Measurements from ENCODE around the gene MACROD2.

MACROD2 gene

DNA sequence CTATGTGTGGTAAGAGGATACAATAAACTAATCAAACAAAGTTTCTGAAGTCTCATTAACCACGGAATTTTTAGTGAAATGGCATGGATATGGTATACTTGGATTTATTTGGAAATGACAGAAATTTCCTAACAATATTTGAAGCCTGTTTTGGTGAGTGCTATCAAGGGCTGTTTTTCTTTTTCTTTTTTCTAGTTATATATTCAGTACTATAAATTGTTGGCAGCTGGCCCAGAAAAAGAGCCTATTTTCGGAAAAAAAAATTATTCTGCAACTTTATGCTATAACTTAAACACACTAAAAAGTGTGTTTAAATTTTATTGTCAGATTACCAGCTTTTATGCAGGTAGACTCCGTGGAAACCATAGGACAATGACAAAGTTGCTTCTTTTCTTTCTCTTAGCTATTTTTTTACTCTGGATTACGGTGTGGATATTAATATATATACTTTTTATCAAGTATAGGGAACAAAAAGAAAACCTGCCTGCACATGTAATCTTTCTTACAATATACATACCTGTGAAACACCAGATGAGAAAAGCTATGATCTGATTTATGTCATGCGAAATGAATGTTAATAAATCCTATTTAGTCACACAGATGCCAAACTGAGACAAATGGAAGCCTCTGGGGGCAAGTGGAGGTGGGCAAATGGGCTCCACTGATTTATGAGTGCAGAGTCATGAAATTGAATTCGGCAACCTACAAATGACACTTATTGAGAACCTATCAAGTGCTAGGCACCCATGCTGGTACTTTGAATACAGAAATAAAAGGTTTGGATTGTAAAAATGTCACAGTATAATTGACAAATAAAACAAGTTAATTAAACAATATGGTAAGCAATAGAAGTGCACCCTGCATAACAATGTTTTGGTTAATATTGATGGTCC is 1261.6 kb downstream of the MACROD2 start:
- no peak for DNase-seq

DNA sequence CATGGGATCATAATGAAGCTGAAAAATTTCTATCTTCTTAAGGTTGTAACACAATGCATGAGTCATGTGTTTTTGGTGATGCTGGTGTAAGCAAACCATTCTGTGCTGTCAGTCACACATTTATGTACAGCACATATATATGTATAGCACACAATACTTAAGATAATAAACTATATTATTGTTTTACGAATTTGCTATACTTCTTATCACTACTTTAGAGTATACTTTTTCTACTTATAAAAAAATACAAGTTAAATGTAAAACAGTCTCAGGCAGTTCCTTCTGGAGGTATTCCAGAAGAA is 1262.2 kb downstream of the MACROD2 start:
- no peak for DNase-seq

DNA sequence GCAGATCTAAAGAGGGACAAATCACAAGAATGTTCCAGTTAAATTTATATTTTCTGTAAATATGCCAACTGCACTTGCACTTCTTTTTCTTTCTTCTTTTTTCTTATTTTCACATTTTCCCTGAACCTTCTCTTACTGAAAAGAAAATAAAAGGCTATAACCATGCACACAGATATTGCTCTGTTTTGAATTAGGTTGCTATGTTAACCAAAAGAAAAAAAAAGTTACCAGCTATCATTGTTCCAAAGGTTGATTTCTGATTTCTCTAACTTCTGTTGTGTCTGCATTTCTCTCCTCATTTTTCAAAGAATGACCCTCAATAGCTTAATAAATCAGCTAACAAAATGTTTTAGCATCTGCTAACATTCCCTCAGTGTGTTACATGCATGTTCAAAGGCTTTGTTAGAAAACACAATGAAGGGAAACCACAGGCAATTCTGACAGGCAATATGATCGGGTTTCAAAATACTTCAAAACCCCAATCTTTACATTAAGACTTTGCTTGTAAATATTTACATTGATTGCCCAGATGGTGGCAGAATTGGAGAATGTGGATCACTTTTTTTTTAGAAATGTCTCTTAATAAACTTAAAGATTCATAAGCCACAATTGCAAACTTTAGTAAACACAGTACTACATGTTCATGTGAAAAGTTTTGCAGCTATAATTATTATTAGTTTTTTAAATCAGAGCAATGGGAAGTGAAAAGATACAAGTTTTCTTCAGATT is 1270.4 kb downstream of the MACROD2 start:
- DNase-seq, result no peak

DNA sequence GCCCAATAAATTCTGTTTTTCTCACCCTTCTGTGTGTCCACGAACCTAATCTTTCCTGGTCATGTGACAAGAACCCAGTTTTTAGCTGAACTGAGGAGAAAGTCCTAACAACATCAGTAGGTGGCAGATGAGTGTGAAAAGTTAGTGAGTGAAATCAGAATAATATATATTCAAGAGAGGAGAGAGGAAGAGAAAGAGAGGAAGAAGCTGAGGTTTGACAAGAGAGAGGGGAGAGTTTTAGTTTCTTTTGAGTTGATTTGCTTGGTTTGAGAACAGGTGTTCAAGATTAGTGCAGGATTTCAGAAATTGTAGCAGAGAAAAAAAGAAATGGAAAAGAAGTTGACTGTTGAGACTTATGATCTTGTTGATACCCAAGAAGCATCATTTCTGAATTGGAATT is 1272.6 kb downstream of the MACROD2 start:
- no peak for DNase-seq

DNA sequence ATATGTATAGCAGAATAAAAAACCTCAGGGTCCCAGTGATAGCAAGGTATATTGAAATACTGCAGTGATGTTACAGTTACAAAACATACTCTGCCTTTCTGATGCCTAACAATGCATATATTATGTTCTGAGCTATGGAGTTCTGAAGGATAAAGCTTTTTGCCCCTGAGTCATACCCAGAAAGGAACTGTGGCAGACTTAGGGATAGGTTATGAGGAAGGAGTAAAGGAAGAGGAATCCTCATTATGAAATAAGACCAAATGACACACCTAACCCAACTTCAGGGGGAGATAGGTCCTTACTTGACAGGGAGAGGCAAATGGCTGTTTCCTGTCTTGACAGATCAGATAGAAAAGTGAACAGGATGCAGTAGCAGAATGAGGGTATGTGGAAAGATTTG is 1282.7 kb downstream of the MACROD2 start:
- DNase-seq, result no peak

DNA sequence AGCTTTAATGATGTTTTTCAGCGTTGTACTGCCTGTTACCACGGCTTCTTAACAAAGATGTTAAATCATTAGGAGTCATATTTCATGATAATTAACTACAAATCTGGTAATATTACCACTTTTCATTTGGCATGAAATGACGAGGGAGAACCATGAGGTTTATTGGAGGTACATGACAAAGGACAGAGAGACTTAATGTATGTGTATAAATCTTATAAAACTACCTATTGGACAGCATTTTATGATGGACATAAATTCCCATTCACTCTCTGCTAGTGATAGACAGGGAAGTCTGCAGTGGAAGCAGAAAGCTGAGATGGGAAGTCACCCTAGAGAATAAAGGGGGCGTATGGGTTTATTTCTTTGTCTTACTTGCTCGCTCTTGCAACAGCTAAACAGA is 1292.0 kb downstream of the MACROD2 start:
- no peak for DNase-seq

DNA sequence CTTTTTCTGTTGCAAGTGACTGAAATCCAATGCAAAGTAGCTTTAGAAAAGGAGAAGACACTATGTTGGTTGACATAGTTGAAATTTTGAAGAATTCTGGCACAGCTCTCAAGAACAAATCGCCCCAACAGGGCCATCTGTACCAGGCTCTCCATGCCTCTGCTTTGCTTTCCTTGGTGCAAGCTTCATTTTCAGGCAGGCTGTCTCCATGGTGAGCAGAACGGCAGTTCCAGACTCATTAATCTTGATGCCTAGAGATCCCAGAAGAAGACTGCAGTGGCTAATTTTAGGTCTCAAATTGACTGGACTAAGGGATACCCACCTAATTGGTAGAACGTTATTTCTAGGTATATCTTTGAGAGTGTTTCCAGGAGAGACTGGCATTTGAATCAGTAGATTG is 1292.8 kb downstream of the MACROD2 start:
- DNase-seq, result no peak

DNA sequence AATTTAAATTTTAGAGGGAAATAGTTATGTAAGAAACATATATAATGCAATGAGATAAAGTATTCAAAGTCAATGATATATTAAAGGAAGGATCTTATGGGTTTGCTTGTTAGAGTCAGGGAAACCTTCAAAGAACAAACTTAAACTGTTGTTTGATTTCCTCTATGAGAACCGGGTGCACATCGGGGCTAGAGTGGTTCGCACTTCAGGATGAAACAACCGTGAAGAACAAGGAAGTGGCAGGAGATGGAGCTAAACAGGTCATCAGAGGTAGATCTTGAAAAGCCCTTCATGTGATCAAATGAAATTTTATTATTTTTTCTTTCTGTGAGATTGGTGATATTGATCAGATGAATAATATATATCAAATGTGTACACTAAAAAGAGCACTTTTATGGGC is 1294.0 kb downstream of the MACROD2 start:
- no peak for DNase-seq

DNA sequence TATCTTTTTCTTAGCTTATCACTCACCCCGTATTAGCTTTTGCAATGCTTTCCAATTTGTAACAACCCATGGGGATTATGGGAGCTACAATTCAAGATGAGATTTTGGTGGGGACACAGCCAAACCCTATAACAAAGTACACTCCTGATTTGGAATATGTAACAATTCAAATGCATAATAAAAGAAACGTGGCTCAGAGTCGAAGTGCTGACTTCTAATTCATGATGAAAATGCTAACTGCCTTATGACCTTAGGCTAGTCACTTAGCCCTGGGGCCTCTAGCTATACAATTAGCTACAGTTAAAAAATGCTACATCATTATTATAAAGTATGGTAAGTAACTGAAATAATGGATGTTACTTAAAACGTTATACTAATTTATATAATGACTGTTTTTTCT is 1297.1 kb downstream of the MACROD2 start:
- no peak for DNase-seq

DNA sequence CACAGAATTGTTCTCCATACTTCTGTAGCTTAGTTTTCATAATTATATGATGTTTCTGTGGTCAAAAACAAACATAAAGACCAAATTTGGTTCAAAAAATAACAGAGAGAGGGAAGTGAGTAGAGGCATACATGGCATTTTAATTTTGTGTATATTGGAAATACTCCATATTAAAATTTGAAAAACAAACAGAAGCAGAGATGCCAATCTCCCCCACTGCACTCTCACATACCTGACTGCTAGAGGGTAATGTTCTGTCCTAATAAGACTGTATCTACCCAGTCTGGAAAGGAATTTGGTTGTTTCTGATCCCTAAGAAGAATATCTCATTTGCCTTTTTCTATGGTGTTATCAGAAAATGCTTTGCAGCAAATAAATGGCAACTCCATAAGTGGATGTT is 1301.1 kb downstream of the MACROD2 start:
- no peak for DNase-seq

DNA sequence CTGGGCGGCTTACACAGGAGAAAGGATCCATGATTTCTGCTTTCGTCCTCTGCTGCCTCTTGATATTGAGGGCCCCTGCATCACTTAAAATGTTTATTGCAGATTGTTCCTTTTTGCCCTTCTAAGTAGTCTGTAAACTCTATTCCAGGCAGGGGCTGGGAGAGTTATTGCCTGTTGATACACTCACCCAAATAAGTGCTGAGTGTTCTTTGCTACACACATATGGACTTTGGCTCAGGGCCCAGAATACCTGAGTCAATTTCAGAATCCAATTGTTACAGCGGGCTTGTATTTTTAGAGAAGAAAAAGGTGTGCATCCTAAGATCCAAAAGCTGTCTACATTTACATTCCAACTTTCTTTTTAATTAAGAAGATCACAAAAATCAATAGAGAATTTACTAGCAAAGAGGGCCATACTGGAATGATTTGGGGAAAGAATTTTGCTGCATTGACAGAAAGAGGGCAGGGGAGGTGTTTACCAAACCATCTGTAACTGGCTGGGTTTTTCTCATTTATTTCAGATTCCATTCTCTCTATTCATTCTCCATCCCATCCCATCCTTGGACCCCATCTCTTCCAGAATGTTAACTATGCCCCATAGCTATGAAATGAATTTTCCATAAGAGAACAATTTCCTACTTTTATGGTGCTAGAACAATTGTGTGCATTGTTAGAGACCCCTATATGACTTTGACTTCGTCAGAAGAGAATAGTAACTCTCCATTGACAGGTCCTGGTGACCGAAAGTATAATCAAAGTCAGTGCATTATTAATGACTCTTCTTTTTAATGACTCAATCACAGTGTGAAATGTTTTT is 1302.0 kb downstream of the MACROD2 start:
- DNase-seq, result no peak

DNA sequence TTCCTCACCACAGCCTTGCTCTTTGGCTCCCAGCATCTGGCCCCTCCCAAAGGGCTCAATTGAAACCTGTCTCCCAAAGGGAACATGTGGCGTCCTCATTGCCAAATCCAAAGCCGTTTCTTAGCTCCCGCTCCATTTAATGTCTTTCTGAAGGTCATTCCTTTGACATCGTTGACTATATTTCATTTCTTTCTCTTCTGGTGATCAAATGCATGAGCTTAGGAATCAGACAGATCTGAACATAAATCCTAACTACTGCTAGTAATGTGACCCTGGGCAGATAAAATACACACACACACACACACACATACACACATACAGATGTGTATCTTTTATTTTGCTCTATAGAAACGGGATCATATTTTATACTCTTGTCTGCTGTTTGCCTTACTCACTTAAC is 1306.8 kb downstream of the MACROD2 start:
- no peak for DNase-seq

DNA sequence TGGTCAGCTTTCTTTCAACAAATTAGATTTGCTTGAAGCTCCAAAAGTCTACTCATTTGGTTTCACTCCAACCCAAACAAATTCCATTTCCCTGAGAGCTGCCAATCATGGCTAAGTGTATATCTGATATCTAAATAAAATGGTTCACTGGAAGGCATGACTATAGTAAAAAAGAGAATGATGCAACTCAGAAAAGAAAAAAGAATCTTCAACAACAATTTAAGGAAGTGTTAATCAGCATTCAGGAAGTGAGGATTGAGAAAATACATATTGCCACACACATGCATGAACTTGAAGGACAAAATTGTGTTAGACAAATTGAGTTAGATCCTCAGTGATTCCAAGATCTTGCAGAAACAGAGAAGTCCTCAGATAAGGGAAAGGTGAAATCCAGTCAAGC is 1315.0 kb downstream of the MACROD2 start:
- no peak for DNase-seq

DNA sequence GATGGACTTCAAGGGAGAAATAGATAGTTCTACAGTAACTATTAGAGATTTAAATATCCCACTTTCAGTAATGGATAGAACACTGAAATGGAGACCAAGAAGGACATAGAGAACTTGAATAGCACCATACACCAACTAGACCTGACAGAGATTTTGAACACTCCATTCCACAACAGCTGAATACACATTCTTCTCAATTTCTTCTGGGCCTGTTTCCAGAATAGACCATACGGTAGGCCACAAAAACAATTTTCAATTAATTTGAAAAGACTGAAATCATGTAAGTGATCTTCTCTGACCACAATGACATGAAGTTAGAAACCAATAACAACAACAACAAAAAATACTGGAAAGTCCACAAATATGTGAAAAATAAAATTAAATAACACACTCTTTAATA is 1321.2 kb downstream of the MACROD2 start:
- DNase-seq, result no peak

DNA sequence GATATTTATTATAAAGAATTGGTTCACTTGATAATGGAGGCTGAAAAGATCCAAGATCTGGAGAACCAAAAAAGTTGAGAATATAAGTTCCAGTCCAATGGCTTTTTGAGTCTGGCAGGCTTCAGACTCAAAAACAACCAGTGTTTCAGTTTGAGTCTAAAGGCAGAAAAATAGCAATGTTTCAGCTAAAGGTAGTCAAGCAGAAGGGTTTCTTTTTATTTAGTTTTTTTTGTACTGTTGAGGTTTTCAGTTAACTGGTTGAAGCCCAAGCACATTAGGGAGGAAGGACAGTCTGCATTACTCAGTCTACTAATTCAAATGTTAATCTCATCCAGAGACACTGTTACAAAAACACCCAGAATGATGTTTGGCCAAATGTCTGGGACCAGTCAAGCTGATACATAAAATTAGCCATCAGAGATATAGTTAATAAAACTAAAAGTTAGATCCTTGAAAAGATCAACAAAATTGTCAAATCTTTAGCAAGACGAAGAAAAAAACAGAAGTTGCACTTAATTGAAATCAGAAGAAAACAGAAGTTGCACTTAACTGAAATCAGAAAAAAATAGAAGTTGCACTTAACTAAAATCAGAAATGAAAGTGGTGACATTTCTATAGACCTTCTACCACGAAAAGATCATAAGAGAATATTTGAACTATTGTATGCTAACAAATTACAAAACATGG is 1322.4 kb downstream of the MACROD2 start:
- no peak for DNase-seq

DNA sequence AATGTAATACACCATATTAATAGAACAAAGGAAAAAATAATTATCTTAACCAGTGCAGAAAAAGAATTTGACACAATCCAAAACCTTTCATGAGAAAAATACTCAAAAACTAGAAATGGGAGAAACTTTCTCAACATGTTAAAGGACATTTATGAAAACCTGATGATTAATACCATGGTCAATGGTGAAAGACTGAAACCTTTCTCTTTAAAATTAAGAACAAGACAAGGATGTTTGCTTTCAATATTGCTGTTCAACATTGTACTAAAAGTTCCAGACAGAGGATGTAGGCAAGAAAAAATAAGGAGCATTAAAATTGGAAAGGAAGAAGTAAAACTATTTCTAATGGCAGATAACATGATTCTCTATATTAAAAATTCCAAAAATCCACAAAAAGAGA is 1323.4 kb downstream of the MACROD2 start:
- DNase-seq, result no peak

DNA sequence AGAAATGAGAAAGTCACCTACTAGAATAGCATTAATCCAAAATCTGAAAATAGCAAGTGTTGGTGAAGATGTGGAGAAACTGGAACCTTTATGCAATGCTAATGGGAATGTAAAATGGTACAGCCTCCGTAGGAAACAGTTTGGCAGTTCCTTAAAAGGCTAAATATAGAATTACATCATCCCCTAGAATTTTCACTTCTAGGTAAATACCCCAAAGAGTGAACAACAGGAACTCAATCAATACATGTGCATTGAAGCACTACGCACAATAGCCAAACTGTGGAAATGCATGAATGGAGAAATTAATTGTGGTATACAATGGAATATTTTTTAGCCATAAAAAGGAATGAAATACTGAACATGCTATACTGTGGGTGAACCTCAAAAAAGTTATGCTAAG is 1324.1 kb downstream of the MACROD2 start:
- no peak for DNase-seq

DNA sequence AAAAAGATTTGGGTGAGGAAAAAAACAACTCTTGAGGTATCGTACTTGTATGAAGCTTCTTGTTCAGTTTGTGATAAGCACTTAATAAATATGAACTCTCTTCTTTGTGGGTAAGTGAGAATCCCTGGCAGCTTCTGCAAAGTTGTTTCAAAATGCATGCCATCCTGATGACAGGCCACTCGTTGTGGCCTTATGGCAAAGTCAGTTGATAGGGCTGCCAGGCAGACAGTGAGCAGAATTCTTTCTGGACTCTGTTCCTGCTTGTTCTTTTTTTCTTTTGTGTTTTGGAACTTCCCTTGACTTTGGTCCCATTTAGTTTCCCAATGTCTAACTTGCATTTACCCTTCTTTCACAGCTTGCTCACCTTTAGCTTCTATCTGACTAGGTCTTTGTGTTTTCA is 1325.6 kb downstream of the MACROD2 start:
- DNase-seq, result no peak

DNA sequence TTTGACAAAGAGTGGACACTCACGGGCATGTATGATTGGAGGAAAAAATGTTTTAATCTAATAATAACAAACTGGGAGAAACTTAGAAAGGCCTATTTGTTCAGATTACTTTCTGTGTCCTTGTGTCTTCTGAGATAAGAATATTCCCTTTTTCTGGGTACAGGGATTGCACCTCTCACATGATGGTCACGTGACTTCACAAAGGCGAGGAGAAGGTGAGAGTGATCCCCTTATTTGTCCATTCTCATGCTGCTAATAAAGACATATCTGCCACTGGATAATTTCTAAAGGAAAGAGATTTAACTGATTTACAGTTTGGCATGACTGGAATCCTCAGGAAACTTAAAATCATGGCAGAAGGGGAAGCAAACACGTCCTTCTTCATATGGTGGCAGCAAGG is 1331.8 kb downstream of the MACROD2 start:
- no peak for DNase-seq

DNA sequence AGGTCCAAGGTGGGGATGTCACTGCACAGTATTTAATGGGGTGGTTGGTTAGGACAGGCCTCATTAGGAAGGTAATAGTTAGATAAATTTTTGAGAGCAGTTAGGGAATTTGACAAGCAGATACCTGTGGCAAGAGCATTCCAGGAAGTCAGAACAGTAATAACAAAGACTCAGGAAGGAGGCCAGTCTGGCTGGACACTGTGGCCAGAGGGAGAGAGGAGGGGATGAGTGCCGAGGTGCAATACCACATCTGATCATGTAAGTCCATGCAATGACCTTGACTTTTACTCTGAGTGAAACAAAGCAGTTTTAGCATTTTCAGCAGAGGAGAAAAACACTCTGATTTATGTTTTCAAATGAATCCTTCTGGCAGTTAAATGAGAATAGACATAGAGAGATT is 1332.8 kb downstream of the MACROD2 start:
- no peak for DNase-seq

DNA sequence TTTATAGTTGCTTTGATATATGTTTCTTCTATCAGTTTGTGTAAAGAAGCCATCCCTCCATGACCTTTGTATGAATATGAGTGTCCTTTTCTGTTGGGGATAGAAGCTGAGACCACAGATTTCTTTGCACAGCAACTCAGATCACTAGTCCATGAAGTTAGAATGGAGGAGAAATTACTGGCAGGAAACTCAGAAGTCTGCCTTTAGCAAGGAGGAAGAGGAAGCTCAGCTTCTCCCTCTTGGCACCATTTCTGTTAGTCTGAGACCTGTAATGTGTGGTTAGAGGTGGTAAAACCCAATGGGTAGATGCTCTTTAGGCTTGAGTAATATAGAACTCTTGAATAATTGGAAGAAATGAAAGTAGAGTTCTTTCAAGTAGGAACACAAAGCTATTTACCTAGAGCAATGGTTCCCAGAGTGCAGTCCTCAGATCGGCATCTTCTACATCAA is 1337.4 kb downstream of the MACROD2 start:
- no peak for DNase-seq

DNA sequence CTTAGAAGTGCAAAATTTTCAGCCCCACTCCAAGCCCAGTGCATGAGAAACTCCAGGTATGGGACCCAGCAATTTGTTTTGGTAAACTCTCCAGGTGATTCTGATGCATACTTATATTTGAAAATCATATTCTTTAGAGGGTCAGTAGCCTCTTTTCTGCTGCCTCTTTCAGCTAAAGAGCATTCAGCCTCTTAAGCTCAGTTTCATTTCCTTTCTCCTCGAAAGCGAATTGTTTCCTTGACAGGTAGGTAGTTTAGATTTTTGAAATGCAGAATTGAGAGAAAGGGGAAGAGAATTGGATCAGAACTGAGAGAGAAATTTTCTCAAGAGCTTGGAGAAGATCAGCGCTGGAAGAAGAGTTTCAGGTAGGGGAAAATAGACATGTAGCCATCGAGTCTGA is 1337.9 kb downstream of the MACROD2 start:
- no peak for DNase-seq

DNA sequence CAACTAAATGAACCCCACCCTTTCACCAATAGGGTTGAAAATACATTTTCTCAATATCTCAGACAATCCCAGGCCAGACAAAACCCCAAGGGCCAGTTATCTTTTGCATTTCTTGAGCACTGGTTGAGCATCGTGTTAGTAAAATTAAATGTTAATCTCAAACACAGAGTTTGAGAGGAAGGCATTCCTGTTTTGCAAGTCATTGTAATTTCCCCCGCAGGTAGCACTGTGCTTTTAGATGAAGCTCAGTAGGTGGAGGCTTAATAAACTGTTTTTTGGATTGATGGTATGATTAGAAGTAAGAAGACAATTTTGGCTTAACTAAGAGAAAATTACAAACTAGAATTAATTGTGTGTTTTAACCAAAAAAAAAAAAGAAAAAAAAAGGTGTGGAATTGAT is 1340.7 kb downstream of the MACROD2 start:
- no peak for DNase-seq
